ENCODE results near the gene PHF8.
A peak's percentile ranks its signal among the peaks of the same experiment; 100 is the strongest.

PHF8 gene

DNA sequence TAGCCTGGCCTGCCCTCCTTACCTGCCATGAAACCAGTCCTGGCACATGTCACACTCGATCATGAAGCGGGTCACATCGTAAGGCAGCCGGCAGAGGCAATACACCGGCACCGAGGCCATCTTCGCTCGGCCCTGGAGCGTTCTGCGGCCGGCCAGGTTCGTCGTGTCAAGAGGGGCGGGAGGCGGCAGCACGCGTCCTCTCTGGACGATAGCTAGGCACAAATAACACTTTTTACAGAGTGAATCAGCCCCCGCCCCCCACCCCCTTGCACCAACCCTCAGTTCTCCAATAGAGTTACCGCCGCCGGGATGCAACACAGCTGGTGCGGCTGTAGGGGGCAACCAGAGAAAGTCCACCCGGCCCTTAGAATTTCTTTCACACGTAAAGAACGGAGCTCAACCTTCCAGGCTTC is 1.7 kb downstream of the PHF8 start:
- DNase-seq (ENCODE audit: low read depth in 2 of 2): peak; percentile 59 to 70
- TF ChIP-seq, protein P1, sequence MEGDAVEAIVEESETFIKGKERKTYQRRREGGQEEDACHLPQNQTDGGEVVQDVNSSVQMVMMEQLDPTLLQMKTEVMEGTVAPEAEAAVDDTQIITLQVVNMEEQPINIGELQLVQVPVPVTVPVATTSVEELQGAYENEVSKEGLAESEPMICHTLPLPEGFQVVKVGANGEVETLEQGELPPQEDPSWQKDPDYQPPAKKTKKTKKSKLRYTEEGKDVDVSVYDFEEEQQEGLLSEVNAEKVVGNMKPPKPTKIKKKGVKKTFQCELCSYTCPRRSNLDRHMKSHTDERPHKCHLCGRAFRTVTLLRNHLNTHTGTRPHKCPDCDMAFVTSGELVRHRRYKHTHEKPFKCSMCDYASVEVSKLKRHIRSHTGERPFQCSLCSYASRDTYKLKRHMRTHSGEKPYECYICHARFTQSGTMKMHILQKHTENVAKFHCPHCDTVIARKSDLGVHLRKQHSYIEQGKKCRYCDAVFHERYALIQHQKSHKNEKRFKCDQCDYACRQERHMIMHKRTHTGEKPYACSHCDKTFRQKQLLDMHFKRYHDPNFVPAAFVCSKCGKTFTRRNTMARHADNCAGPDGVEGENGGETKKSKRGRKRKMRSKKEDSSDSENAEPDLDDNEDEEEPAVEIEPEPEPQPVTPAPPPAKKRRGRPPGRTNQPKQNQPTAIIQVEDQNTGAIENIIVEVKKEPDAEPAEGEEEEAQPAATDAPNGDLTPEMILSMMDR (IDR thresholded peaks at IDR 0.05; ENCODE audit: low read depth, low read length): peak; percentile 32
- H3K4me3 ChIP-seq (replicated peaks in 1 of 2; ENCODE audit: low read depth in 2 of 2, low read length in 2 of 2): peak overlapping the region; percentile 64 to 66

DNA sequence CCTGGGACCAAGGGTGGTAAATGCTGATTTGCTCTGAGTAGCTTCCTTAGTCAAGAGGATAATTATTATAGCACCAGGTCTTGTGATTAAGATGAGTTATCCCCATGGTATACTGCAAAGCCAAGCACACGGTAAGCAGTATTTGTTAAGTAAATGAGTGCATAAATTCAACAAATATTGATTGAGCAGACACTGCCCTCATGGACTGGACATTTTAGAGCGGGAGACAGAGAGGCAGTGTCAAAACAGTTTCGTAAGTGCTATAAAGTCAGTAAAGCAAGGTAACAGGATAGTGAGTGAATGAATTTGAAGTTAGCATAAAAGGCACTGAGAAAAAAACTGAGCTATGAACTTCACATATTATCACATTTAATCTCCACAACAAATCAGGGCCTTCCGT is 13.9 kb downstream of the PHF8 start:
- H3K4me3 ChIP-seq (replicated peaks in 1 of 2; ENCODE audit: low read depth in 2 of 2, low read length in 2 of 2): no peak overlapping the region
- no peak for DNase-seq (ENCODE audit: low read depth in 2 of 2)
- TF ChIP-seq, protein P1 (IDR thresholded peaks at IDR 0.05; ENCODE audit: low read depth, low read length): no peak

DNA sequence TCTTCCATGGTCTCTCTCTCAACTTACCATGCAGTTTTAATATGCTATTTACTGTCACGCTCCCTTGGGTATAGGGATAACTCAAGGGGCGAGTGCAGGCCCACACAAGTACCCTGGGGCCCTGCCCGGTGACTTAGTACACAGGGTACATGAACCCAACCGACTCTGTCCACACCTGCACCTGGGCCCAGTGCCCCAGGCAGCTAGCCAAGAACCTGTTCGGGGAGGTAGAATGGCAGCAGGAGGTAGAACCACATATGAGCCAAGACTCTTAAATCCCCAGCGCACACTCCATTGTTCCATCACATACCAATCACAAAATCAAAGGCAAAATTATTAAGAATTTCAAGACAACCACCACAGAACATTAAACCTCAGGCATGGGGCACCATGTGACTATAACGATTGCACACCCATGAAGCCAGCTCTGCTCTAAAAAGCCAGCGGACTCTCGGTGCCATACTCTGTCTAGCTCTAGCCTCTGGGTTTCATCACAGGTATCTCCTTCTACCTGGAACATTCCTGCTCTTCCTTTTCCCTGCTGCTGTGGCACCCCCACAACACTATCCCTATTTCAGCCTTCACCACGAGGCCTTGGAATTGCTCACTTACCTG is 14.6 kb downstream of the PHF8 start:
- H3K4me3 ChIP-seq (replicated peaks in 1 of 2; ENCODE audit: low read depth in 2 of 2, low read length in 2 of 2): no peak overlapping the region
- DNase-seq (ENCODE audit: low read depth in 2 of 2): no peak
- TF ChIP-seq, protein P1 (IDR thresholded peaks at IDR 0.05; ENCODE audit: low read depth, low read length): no peak

DNA sequence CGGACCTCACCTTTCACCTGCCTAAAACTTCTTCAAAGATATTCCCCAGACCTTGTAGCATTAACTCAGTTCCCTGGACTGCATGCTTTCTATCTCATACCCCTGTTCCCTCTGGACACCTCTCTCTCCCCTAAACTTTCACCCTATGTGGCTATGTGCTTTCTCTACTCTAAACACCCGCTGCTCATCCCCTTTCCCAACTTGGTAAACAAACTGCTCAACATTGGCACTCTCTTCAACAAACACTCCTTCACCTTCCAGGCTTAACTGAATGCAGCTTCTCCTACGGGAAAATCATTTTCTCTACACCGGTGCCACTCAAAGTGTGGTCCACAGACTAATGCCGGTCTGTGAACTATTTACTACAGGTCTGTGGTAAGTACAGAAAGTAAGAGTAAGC is 19.9 kb downstream of the PHF8 start:
- DNase-seq (ENCODE audit: low read depth in 2 of 2): no peak
- no peak overlapping the region for H3K4me3 ChIP-seq (replicated peaks in 1 of 2; ENCODE audit: low read depth in 2 of 2, low read length in 2 of 2)
- TF ChIP-seq, protein P1 (IDR thresholded peaks at IDR 0.05; ENCODE audit: low read depth, low read length): no peak

DNA sequence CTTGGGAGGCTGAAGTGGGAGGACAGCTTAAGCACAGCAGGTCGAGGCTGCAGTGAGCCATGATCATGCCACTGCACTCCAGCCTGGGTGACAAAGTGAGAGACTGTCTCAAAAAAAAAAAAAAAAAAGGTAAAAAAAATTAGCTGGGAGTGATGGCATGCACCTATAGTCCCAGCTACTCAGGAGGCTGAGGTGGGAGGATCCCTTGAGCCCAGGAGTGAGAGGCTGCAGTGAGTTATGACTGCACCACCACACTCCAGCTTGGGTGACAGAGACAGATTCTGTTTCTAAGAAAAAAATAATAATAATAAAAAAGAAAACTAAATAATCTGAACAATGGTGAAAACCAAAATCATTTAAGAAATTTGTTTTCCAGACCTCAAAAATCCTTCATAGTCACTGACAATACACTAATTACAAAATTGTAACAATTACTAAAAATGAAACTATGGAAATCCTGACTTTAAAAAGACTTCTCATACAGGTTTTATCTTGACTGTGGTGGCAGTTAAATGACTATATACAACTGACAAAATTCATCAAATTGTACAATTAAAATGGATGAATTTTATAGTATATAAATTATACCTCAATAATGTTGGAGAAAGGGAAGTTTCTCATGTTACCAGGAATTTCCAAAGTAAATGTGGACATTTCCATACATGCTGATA is 31.3 kb downstream of the PHF8 start:
- H3K4me3 ChIP-seq (replicated peaks in 1 of 2; ENCODE audit: low read depth in 2 of 2, low read length in 2 of 2): no peak overlapping the region
- DNase-seq (ENCODE audit: low read depth in 2 of 2): no peak
- TF ChIP-seq, protein P1 (IDR thresholded peaks at IDR 0.05; ENCODE audit: low read depth, low read length): no peak

DNA sequence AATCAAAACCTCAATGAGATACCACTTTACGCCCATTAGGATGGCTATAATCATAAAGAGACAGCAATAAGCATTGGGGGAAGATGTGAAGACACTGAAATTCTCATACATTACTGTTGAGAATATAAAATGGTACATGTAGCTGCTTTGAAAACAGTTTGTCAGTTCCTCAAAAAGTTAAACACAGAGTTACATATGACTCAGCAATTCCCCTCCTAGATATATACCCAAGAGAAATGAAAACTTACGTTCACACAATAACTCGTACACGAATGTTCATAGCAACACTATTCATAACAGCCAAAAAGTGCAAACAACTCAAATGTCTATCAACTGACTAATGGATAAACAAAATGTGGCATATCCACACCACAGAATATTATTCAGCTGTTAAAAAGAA is 36.6 kb downstream of the PHF8 start:
- DNase-seq (ENCODE audit: low read depth in 2 of 2): peak in 1 of 2 donors; percentile 41
- H3K4me3 ChIP-seq (replicated peaks in 1 of 2; ENCODE audit: low read depth in 2 of 2, low read length in 2 of 2): no peak overlapping the region
- TF ChIP-seq, protein P1 (IDR thresholded peaks at IDR 0.05; ENCODE audit: low read depth, low read length): no peak

Measured in cardiac fibroblast (primary cell).